Measurements from ENCODE around the gene DEPDC5.

DNA sequence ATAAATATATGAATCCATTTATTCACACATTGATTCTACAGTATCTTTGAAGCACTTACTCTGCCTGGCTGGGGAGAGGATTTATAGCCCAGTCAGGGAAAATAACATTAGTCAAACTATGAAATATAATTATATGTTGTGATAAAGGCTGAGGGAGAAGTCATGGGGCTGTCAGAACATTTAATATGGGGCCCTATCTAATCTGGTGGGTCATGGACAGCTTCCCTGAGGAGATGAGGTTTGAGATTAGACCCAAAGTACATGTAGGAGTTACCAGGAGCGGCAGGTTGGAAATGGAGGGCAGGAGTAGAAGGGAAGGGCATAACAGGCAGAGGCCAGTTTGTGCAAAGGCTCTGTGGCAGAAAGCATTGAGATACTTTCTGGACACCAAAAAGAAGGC, 86.2 kb downstream of the DEPDC5 start:
- TF ChIP-seq, protein P1, sequence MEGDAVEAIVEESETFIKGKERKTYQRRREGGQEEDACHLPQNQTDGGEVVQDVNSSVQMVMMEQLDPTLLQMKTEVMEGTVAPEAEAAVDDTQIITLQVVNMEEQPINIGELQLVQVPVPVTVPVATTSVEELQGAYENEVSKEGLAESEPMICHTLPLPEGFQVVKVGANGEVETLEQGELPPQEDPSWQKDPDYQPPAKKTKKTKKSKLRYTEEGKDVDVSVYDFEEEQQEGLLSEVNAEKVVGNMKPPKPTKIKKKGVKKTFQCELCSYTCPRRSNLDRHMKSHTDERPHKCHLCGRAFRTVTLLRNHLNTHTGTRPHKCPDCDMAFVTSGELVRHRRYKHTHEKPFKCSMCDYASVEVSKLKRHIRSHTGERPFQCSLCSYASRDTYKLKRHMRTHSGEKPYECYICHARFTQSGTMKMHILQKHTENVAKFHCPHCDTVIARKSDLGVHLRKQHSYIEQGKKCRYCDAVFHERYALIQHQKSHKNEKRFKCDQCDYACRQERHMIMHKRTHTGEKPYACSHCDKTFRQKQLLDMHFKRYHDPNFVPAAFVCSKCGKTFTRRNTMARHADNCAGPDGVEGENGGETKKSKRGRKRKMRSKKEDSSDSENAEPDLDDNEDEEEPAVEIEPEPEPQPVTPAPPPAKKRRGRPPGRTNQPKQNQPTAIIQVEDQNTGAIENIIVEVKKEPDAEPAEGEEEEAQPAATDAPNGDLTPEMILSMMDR (conservative IDR thresholded peaks at IDR 0.05), result no peak
- TF ChIP-seq EZH2 (IDR thresholded peaks at IDR 0.05; ENCODE audit: low read depth), result no peak

All from PC-9 (cell line).